SK-N-SH treated with all-trans-retinoic acid at 6 μM for 48 hours (cell line): ENCODE measurements around the gene APAF1.

Experiments
- CSDC2 ChIP-seq: fragments of 250-450 bp; sonication (Bioruptor Pico); IDR thresholded peaks from 2 replicates; pipeline ENCODE4 v1.5.0; 2020; ENCODE audit warnings: mild to moderate bottlenecking, moderate library complexity
- ISL1 ChIP-seq: fragments of 250-450 bp; sonication (Bioruptor Pico); IDR thresholded peaks from 2 replicates; pipeline ENCODE4 v2.1.2; 2022; ENCODE audit warnings: mild to moderate bottlenecking, moderate library complexity
- PATZ1 ChIP-seq: fragments of 250-450 bp; sonication (Bioruptor Pico); IDR thresholded peaks from 2 replicates; pipeline ENCODE4 v1.8.0; 2020; ENCODE audit warnings: mild to moderate bottlenecking, moderate library complexity, borderline replicate concordance
- RARB ChIP-seq: fragments of 250-450 bp; sonication (Bioruptor Pico); IDR thresholded peaks from 2 replicates; pipeline ENCODE4 v1.8.0; 2021; ENCODE audit warnings: mild to moderate bottlenecking, moderate library complexity
- SNAI2 ChIP-seq: fragments of 250-450 bp; sonication (Bioruptor Pico); IDR thresholded peaks from 2 replicates; pipeline ENCODE4 v1.5.0; 2020; ENCODE audit warnings: mild to moderate bottlenecking, moderate library complexity
- TCF4 ChIP-seq: fragments of 250-450 bp; sonication (Bioruptor Pico); IDR thresholded peaks from 2 replicates; pipeline ENCODE4 v1.8.0; 2021; ENCODE audit warnings: mild to moderate bottlenecking, moderate library complexity, borderline replicate concordance
- TOX ChIP-seq: fragments of 250-450 bp; sonication (Bioruptor Pico); IDR thresholded peaks from 2 replicates; pipeline ENCODE4 v1.8.0; 2021; ENCODE audit warnings: mild to moderate bottlenecking, moderate library complexity, borderline replicate concordance
- ZC3H10 ChIP-seq: fragments of 250-450 bp; sonication (Bioruptor Pico); IDR thresholded peaks from 2 replicates; pipeline ENCODE4 v1.5.1; 2021; ENCODE audit warnings: mild to moderate bottlenecking, moderate library complexity
- ZFP30 ChIP-seq: fragments of 450-650 bp; formaldehyde crosslinking; IDR thresholded peaks from 2 replicates; pipeline ENCODE4 v1.5.0; 2022; ENCODE audit warnings: mild to moderate bottlenecking, moderate library complexity
- ZNF70 ChIP-seq: fragments of 450-650 bp; formaldehyde crosslinking; IDR thresholded peaks from 2 replicates; pipeline ENCODE4 v1.5.0; 2020; ENCODE audit warnings: mild to moderate bottlenecking, moderate library complexity

GRCh38 chr12:98674841-98675240, 29.8 kb downstream of the APAF1 start:
- no peak for TF ChIP-seq ISL1 (CRISPR knock-in tag)
- no peak for TF ChIP-seq CSDC2 (CRISPR knock-in tag)
- no peak for TF ChIP-seq RARB (CRISPR knock-in tag)
- TF ChIP-seq TOX, result no peak
- no peak for TF ChIP-seq SNAI2
- no peak for TF ChIP-seq TCF4 (CRISPR knock-in tag)
- no peak for TF ChIP-seq ZFP30 (CRISPR knock-in tag)
- TF ChIP-seq ZNF70, result no peak
- no peak for TF ChIP-seq ZC3H10 (CRISPR knock-in tag)
- no peak for TF ChIP-seq PATZ1 (CRISPR knock-in tag)
